A375 (cell line): Measurements from ENCODE around the gene FBXO27. TPM values are rescaled to one million over a fixed set of nuclear protein-coding genes. Genes with fewer than 3 reads are reported as not detected.

Experiments
- total RNA-seq: library from RNA; depleted of rRNA; stranded (reverse); fragments of >200 nt; shearing (Covaris generic); gene quantifications from 2 replicates; pipeline ENCODE4 v1.2.3, GENCODE V29; 2014; rRNA removed

The FBXO27 gene, protein sequence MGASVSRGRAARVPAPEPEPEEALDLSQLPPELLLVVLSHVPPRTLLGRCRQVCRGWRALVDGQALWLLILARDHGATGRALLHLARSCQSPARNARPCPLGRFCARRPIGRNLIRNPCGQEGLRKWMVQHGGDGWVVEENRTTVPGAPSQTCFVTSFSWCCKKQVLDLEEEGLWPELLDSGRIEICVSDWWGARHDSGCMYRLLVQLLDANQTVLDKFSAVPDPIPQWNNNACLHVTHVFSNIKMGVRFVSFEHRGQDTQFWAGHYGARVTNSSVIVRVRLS
- 12.2 and 21.4 TPM in 2 replicates for total RNA-seq

GRCh38 chr19:39032063-39032918, at the start of gene FBXO27:
Gene FBXO27, minus strand, starts transcription at chr19:39032549. Its CDS starts 322 bp downstream, at chr19:39032227.

DNA sequence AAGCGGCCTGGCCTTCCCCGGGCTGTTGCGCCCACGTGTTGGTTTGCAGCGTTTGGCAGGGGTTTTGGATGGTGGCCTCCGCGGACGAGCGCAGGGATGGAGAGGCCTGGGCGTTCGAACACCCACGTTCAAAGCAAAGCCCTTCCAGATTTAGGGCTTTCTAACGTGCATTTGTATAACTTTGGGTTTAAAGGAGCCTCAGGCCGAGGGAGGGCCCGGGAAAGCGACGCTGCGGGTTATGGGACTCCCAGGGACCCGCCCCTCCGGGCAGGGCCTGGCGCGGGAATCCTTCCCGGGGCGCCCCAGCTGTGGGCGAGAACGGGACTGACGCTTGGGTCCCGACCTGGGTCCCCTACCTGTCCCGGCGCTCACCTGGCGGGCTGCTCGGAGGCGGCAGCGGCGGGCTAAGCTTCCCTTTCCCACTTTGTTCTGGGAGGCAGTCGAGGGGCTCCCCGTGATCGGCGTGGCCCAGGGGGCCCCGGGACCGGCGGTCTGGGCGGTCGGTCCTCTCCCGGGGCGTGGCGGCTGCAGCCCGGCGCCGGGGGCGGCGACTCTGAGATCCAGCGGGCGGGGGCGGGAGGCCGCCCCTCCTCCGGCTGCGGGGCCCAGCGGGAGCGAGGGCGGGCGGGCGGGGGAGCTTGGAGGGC, 57.0 kb downstream of the FBXO27 start, which contains the start of gene FBXO17:
FBXO17 (minus strand) TSS at position 529 of the 647 bp plus-strand sequence. CDS start 25,423 bp downstream, outside the sequence.

Other genes with a start within 250 kb of the FBXO27 start
- gene LGALS7B, start 243.3 kb downstream of the FBXO27 start, total RNA-seq: 2.8 TPM in 1 of 2 replicates, not detected in the other
- 0.57 TPM in 1 of 2 replicates, not detected in the other for gene LGALS4, start 219.6 kb downstream of the FBXO27 start, total RNA-seq
- gene ECH1, start 200.8 kb downstream of the FBXO27 start, total RNA-seq: 121 and 136 TPM in 2 replicates
- gene HNRNPL, start 182.6 kb downstream of the FBXO27 start, total RNA-seq: 304 and 320 TPM in 2 replicates
- 7.7 and 10.1 TPM in 2 replicates for gene RINL, start 154.3 kb downstream of the FBXO27 start, total RNA-seq
- gene SIRT2, start 132.9 kb downstream of the FBXO27 start, total RNA-seq: 24.5 and 28.9 TPM in 2 replicates
- gene NFKBIB, start 132.6 kb downstream of the FBXO27 start, total RNA-seq: 31.7 and 36.6 TPM in 2 replicates
- 3.0 and 3.5 TPM in 2 replicates for gene CCER2, start 120.4 kb downstream of the FBXO27 start, total RNA-seq
- gene SARS2, start 101.8 kb downstream of the FBXO27 start, total RNA-seq: 44.7 and 46.8 TPM in 2 replicates
- gene MRPS12, start 101.6 kb downstream of the FBXO27 start, total RNA-seq: 86.4 and 103 TPM in 2 replicates
- gene FBXO17, start 56.8 kb downstream of the FBXO27 start, total RNA-seq: 23.3 and 31.7 TPM in 2 replicates
- gene ACP7, start 51.8 kb upstream of the FBXO27 start, total RNA-seq: not detected in 2 replicates
- gene PAK4, start 93.2 kb upstream of the FBXO27 start, total RNA-seq: 8.4 and 13.1 TPM in 2 replicates
- gene NCCRP1, start 164.4 kb upstream of the FBXO27 start, total RNA-seq: not detected in 2 replicates
- not detected in 2 replicates for gene SYCN, start 171.7 kb upstream of the FBXO27 start, total RNA-seq
- not detected in 2 replicates for gene IFNL3, start 212.5 kb upstream of the FBXO27 start, total RNA-seq
- gene IFNL4, start 216.3 kb upstream of the FBXO27 start, total RNA-seq: not detected in 2 replicates
- gene IFNL2, start 235.8 kb upstream of the FBXO27 start, total RNA-seq: not detected in 2 replicates